Vagina (tissue), 2 donors: ENCODE data around the gene PLCB2.

ENCODE experiments used
- POLR2A ChIP-seq, 2 donors: fragments of 450-650 bp; IDR thresholded peaks; one replicate each; pipeline ENCODE4 v1.6.1; 2017; ENCODE audit warnings: antibody characterized with exemption in 2 of 2, mild to moderate bottlenecking in 2 of 2, moderate library complexity in 2 of 2
- POLR2AphosphoS5 ChIP-seq, 2 donors: sonication (generic); formaldehyde crosslinking; IDR thresholded peaks; one replicate each; pipeline ENCODE4 v1.9.0; 2017; ENCODE audit warnings: antibody characterized with exemption in 2 of 2, mild to moderate bottlenecking in 2 of 2, low read depth in 1 of 2; ENCODE audit not compliant: insufficient read depth in 1 of 2
- TF ChIP-seq, protein P1 (sequence below), 3 experiments: fragments of 450-650 bp in 2 of 3; fragments of 200-600 bp in 1 of 3; sonication (generic) in 1 of 3; IDR thresholded peaks; one replicate each; pipeline ENCODE4 v1.5.1; 2017 to 2019; ENCODE audit warnings: antibody characterized with exemption in 3 of 3, mild to moderate bottlenecking in 2 of 3, moderate library complexity in 2 of 3

- TF ChIP-seq, protein P1, sequence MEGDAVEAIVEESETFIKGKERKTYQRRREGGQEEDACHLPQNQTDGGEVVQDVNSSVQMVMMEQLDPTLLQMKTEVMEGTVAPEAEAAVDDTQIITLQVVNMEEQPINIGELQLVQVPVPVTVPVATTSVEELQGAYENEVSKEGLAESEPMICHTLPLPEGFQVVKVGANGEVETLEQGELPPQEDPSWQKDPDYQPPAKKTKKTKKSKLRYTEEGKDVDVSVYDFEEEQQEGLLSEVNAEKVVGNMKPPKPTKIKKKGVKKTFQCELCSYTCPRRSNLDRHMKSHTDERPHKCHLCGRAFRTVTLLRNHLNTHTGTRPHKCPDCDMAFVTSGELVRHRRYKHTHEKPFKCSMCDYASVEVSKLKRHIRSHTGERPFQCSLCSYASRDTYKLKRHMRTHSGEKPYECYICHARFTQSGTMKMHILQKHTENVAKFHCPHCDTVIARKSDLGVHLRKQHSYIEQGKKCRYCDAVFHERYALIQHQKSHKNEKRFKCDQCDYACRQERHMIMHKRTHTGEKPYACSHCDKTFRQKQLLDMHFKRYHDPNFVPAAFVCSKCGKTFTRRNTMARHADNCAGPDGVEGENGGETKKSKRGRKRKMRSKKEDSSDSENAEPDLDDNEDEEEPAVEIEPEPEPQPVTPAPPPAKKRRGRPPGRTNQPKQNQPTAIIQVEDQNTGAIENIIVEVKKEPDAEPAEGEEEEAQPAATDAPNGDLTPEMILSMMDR (IDR thresholded peaks at IDR 0.05), result no peak
- TF ChIP-seq POLR2A (IDR thresholded peaks at IDR 0.05) (no peak), POLR2AphosphoS5 (IDR thresholded peaks at IDR 0.05; ENCODE audit: insufficient read depth in 1 of 2, low read depth in 1 of 2) (no peak)
These were observed 27.3 kb downstream of the PLCB2 start for GRCh38 chr15:40280260-40281056.
